IMR-90 (cell line): ENCODE results near the gene ARHGEF26. TPM values are rescaled to one million over a fixed set of nuclear protein-coding genes. Genes with fewer than 3 reads are reported as not detected.

Source experiments
- ATAC-seq: fragments of 200-7000 bp; cut with Tn5 transposase; 2 replicates; pipeline ENCODE4 v1.9.1; 2020; ENCODE audit warnings: low read depth, mild to moderate bottlenecking, moderate library complexity
- BruUV-seq: library from RNA; stranded (reverse); fragments of 400-500 nt; replicated peaks from 2 replicates; lab custom pipeline; 2021; lab: Mats Ljungman, UMichigan
- CTCF ChIA-PET: fragments of 300-600 bp; formaldehyde crosslinking; extraction: SDS; loops from one replicate; lab custom pipeline; 2021; ENCODE audit warnings: antibody characterized with exemption; lab: Yijun Ruan, JAX
- POLR2A ChIA-PET: fragments of 300-600 bp; sonication (Branson Sonifier 250); formaldehyde crosslinking; loops from one replicate; lab custom pipeline; 2022; ENCODE audit warnings: antibody characterized with exemption; ENCODE audit not compliant: unreplicated experiment; lab: Charles Lee
- DNase-seq: peaks from one replicate; pipeline ENCODE4 v3.0.0; 2013
- H2AFZ ChIP-seq: replicated peaks from 2 replicates; pipeline ENCODE3; 2013; ENCODE audit warnings: low read length, mild to moderate bottlenecking; ENCODE audit not compliant: poor library complexity
- H2AK5ac ChIP-seq: 2 replicates; pipeline ENCODE4 v1.6.1; 2013; ENCODE audit warnings: low read depth, low read length, inconsistent platforms
- H2AK9ac ChIP-seq: replicated peaks from 2 replicates; pipeline ENCODE3; 2013; ENCODE audit warnings: mild to moderate bottlenecking, low read depth, low read length, moderate library complexity; ENCODE audit not compliant: poor library complexity
- H2BK120ac ChIP-seq: 2 replicates; pipeline ENCODE4 v1.6.1; 2013; ENCODE audit warnings: low read depth, low read length, inconsistent platforms
- H2BK15ac ChIP-seq: 3 replicates; pipeline ENCODE4 v1.6.1; 2013; ENCODE audit warnings: low read depth, low read length, inconsistent platforms
- H2BK20ac ChIP-seq: 2 replicates; pipeline ENCODE4 v1.6.1; 2013; ENCODE audit warnings: low read depth, mild to moderate bottlenecking, inconsistent platforms, low read length, moderate library complexity
- H2BK5ac ChIP-seq: 2 replicates; pipeline ENCODE4 v1.6.1; 2013; ENCODE audit warnings: mild to moderate bottlenecking, low read depth, low read length, inconsistent platforms; ENCODE audit not compliant: poor library complexity, severe bottlenecking
- H3K14ac ChIP-seq: replicated peaks from 2 replicates; pipeline ENCODE4 v1.6.1; 2013; ENCODE audit warnings: low read depth, low read length, inconsistent platforms
- H3K18ac ChIP-seq: 2 replicates; pipeline ENCODE4 v1.6.1; 2013; ENCODE audit warnings: low read depth, low read length, control low read depth
- H3K23ac ChIP-seq: 2 replicates; pipeline ENCODE4 v1.6.1; 2013; ENCODE audit warnings: low read depth, low read length, inconsistent platforms
- H3K27ac ChIP-seq: 2 replicates; pipeline ENCODE4 v1.5.1; 2013; ENCODE audit warnings: mild to moderate bottlenecking, control low read depth, low read length; ENCODE audit not compliant: insufficient read depth
- H3K27me3 ChIP-seq: 2 replicates; pipeline ENCODE4 v1.6.1; 2013; ENCODE audit warnings: low read length; ENCODE audit not compliant: control insufficient read depth, insufficient read depth
- H3K36me3 ChIP-seq: 2 replicates; pipeline ENCODE4 v1.6.1; 2013; ENCODE audit warnings: low read length, mixed read lengths; ENCODE audit not compliant: control insufficient read depth, insufficient read depth
- H3K4ac ChIP-seq: 2 replicates; pipeline ENCODE4 v1.6.1; 2013; ENCODE audit warnings: low read depth, low read length, inconsistent platforms
- H3K4me1 ChIP-seq: 2 replicates; pipeline ENCODE4 v1.6.1; 2013; ENCODE audit warnings: low read length, mixed read lengths; ENCODE audit not compliant: control insufficient read depth, insufficient read depth
- H3K4me2 ChIP-seq: 2 replicates; pipeline ENCODE4 v1.6.1; 2013; ENCODE audit warnings: low read depth, mild to moderate bottlenecking, control low read depth, low read length, moderate library complexity
- H3K4me3 ChIP-seq: 2 replicates; pipeline ENCODE4 v1.5.1; 2013; ENCODE audit warnings: low read depth, mild to moderate bottlenecking, control low read depth, low read length, moderate library complexity; ENCODE audit not compliant: insufficient read depth
- H3K56ac ChIP-seq: 2 replicates; pipeline ENCODE4 v1.6.1; 2013; ENCODE audit warnings: low read length, inconsistent platforms; ENCODE audit not compliant: insufficient read depth; ENCODE audit errors: extremely low read depth
- H3K79me1 ChIP-seq, 2 experiments: 2 replicates each; pipeline ENCODE4 v1.6.1; 2013; ENCODE audit warnings: low read length in 2 of 2, inconsistent platforms in 1 of 2, low read depth in 1 of 2
- H3K9ac ChIP-seq: 2 replicates; pipeline ENCODE4 v1.6.1; 2013; ENCODE audit warnings: low read depth, low read length, control low read depth
- H3K9me1 ChIP-seq: 2 replicates; pipeline ENCODE4 v1.6.1; 2013; ENCODE audit warnings: low read length, inconsistent platforms; ENCODE audit not compliant: insufficient read depth
- H3K9me3 ChIP-seq: 2 replicates; pipeline ENCODE4 v1.6.1; 2013; ENCODE audit warnings: low read length; ENCODE audit not compliant: control insufficient read depth, insufficient read depth
- H4K20me1 ChIP-seq: 2 replicates; pipeline ENCODE4 v1.6.1; 2013; ENCODE audit warnings: low read length, inconsistent platforms; ENCODE audit not compliant: insufficient read depth
- H4K5ac ChIP-seq: 2 replicates; pipeline ENCODE4 v1.6.1; 2013; ENCODE audit warnings: mild to moderate bottlenecking, low read depth, low read length, control low read depth
- H4K8ac ChIP-seq, 2 experiments: 2 replicates each; pipeline ENCODE4 v1.6.1; 2013; ENCODE audit warnings: low read depth in 2 of 2, low read length in 2 of 2, control low read depth in 1 of 2, inconsistent platforms in 1 of 2
- H4K91ac ChIP-seq: 2 replicates; pipeline ENCODE4 v1.6.1; 2013; ENCODE audit warnings: low read depth, low read length, inconsistent platforms; ENCODE audit not compliant: insufficient read depth
- BHLHE40 ChIP-seq: fragments of 150-350 bp; IDR thresholded peaks from 2 replicates; pipeline ENCODE4 v1.6.1; 2016; ENCODE audit warnings: mild to moderate bottlenecking, low read depth, low read length
- CTCF ChIP-seq: conservative IDR thresholded peaks from 2 replicates; pipeline ENCODE4 v1.5.1; 2012; ENCODE audit warnings: mild to moderate bottlenecking, low read depth, low read length, improper control_type of control experiment
- ELK1 ChIP-seq: fragments of 150-350 bp; IDR thresholded peaks from 2 replicates; pipeline ENCODE4 v1.6.1; 2016; ENCODE audit warnings: low read depth, mild to moderate bottlenecking, low read length, moderate library complexity, borderline replicate concordance
- FOS ChIP-seq: fragments of 150-350 bp; IDR thresholded peaks from 2 replicates; pipeline ENCODE4 v1.6.1; 2016; ENCODE audit warnings: low read depth, low read length
- SMC3 ChIP-seq: fragments of 150-350 bp; IDR thresholded peaks from 2 replicates; pipeline ENCODE4 v1.6.1; 2016; ENCODE audit warnings: low read depth, mild to moderate bottlenecking, antibody characterized with exemption, low read length, moderate library complexity
- WGBS, 2 experiments: methylation state at CpG; one replicate each; pipeline versions ENCODE4 v1.1.5 to v1.1.7; 2013; ENCODE audit warnings: missing lambda C conversion rate in 2 of 2; ENCODE audit not compliant: insufficient read length in 1 of 2; ENCODE audit errors: extremely low coverage in 2 of 2; 5-methylcytosine and 5-hydroxymethylcytosine counted together
- dilution Hi-C: fragments of 300-500 bp; cut with HindIII; formaldehyde crosslinking; loops from one replicate; pipeline ENCODE4 v1.14.3; 2018; ENCODE audit warnings: low sequenced_read_pairs; ENCODE audit not compliant: unreplicated experiment
- in situ Hi-C: fragments of 300-500 bp; cut with MboI; formaldehyde crosslinking; loops from 3 replicates; pipeline ENCODE4 v1.14.3; 2019; ENCODE audit warnings: low sequenced_read_pairs, inconsistent platforms, mixed read lengths
- intact Hi-C: fragments of 100-400 bp; cut with micrococcal nuclease; formaldehyde crosslinking; loops from 2 replicates; pipeline ENCODE4 v1.10.0; 2022
- polyA plus RNA-seq, 3 experiments: library from polyadenylated mRNA; depleted of rRNA; stranded (reverse); fragments of >200 nt; gene quantifications; 2 replicates each; pipeline ENCODE4 v1.2.3, GENCODE V29; 2012; ENCODE audit warnings: low replicate concordance in 1 of 3
- total RNA-seq: library from RNA; depleted of rRNA; stranded (reverse); fragments of >200 nt; gene quantifications from 2 replicates; pipeline ENCODE4 v1.2.3, GENCODE V29; 2012

Gene ARHGEF26
- total and polyA plus RNA-seq, 2 of the 4 experiments (the other 2 are of a cell fraction): 2.0 to 2.3 TPM

GRCh38 chr3:154194877-154195276 is 73.7 kb downstream of the ARHGEF26 start:
- H3K9me3 ChIP-seq: no peaks in the 10 kb centered on the region
- H3K4ac ChIP-seq: no peak overlapping the region
- DNase-seq (peak; percentile 7), ATAC-seq (peak; percentile 49)
- H2BK15ac ChIP-seq: no peak overlapping the region
- H2AK9ac ChIP-seq: no peak overlapping the region
- no peak overlapping the region for H3K14ac ChIP-seq
- BruUV-seq: no TSS peak
- intact Hi-C loops (no loop called here), in situ Hi-C loops (no loop called here), dilution Hi-C loops (no loop called here)
- H2BK5ac ChIP-seq: no peak overlapping the region
- no peak overlapping the region for H4K8ac ChIP-seq
- H2BK20ac ChIP-seq: no peak overlapping the region
- H3K27me3 ChIP-seq: no peaks in the 10 kb centered on the region
- H3K18ac ChIP-seq: no peak overlapping the region
- ChIA-PET POLR2A (interaction anchor here (0.5 kb wide), 1 partner anchor 71 kb away, joined by 4 read pairs; no protein-coding TSS in a partner anchor), CTCF (no interaction called here)
- H2BK120ac ChIP-seq: no peak overlapping the region
- no peak overlapping the region for H3K56ac ChIP-seq
- no peak overlapping the region for H2AFZ ChIP-seq
- no peaks in the 10 kb centered on the region for H4K20me1 ChIP-seq
- WGBS, 2 experiments: 66% methylated on average over 2 of the region's 3 CpGs; no CpG with 5 or more reads in 1 of the 2 experiments
- H4K91ac ChIP-seq: no peak overlapping the region
- peaks cover 2% of the 10 kb centered on the region; the same call in 1 of the 2 replicates for H3K4me1 ChIP-seq
- no peak overlapping the region for H2AK5ac ChIP-seq
- no peak overlapping the region for H3K27ac ChIP-seq
- H3K9ac ChIP-seq: no peak overlapping the region
- no peak overlapping the region for H4K5ac ChIP-seq
- no peaks in the 10 kb centered on the region for H3K79me1 ChIP-seq
- no peaks in the 10 kb centered on the region for H3K36me3 ChIP-seq
- no peak for TF ChIP-seq SMC3
- TF ChIP-seq FOS: no peak
- TF ChIP-seq BHLHE40: peak; percentile 13; the same call in 1 of the 2 replicates
- no peak for TF ChIP-seq ELK1
- TF ChIP-seq CTCF: no peak
- no peak overlapping the region for H3K23ac ChIP-seq
- no peak overlapping the region for H3K4me3 ChIP-seq
- H3K9me1 ChIP-seq: 0 out of 2 replicates have a peak, but pooled peaks cover 3% of the 10 kb centered on the region
- no peak overlapping the region for H3K4me2 ChIP-seq
